ENCODE data around the gene PLCH1.
A peak's percentile ranks its signal among the peaks of the same experiment; 100 is the strongest.

The PLCH1 gene

GRCh38 chr3:155648013-155648591, 96.8 kb downstream of the PLCH1 start:
- TF ChIP-seq, protein P1, sequence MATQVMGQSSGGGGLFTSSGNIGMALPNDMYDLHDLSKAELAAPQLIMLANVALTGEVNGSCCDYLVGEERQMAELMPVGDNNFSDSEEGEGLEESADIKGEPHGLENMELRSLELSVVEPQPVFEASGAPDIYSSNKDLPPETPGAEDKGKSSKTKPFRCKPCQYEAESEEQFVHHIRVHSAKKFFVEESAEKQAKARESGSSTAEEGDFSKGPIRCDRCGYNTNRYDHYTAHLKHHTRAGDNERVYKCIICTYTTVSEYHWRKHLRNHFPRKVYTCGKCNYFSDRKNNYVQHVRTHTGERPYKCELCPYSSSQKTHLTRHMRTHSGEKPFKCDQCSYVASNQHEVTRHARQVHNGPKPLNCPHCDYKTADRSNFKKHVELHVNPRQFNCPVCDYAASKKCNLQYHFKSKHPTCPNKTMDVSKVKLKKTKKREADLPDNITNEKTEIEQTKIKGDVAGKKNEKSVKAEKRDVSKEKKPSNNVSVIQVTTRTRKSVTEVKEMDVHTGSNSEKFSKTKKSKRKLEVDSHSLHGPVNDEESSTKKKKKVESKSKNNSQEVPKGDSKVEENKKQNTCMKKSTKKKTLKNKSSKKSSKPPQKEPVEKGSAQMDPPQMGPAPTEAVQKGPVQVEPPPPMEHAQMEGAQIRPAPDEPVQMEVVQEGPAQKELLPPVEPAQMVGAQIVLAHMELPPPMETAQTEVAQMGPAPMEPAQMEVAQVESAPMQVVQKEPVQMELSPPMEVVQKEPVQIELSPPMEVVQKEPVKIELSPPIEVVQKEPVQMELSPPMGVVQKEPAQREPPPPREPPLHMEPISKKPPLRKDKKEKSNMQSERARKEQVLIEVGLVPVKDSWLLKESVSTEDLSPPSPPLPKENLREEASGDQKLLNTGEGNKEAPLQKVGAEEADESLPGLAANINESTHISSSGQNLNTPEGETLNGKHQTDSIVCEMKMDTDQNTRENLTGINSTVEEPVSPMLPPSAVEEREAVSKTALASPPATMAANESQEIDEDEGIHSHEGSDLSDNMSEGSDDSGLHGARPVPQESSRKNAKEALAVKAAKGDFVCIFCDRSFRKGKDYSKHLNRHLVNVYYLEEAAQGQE (IDR thresholded peaks at IDR 0.05; ENCODE audit: insufficient replicate concordance, low read depth), result no peak
- no peak for DNase-seq (ENCODE audit: low read depth in 1 of 2, low spot score in 1 of 2)
- Histone ChIP-seq H3K27ac (replicated peaks) (no peak overlapping the region), H3K4me3 (replicated peaks; ENCODE audit: insufficient read depth, low read length) (no peak overlapping the region), H3K27me3 (ENCODE audit: insufficient read depth, poor library complexity, severe bottlenecking) (no peaks in the 10 kb centered on the region)

- Histone ChIP-seq H3K27ac (replicated peaks) (peak overlapping the region; percentile 8; the same call in 1 of the 2 replicates), H3K27me3 (ENCODE audit: insufficient read depth, poor library complexity, severe bottlenecking) (no peaks in the 10 kb centered on the region), H3K4me3 (replicated peaks; ENCODE audit: insufficient read depth, low read length) (no peak overlapping the region)
- TF ChIP-seq, protein P1 (IDR thresholded peaks at IDR 0.05; ENCODE audit: insufficient replicate concordance, low read depth), result no peak
- TF ChIP-seq, protein P2, sequence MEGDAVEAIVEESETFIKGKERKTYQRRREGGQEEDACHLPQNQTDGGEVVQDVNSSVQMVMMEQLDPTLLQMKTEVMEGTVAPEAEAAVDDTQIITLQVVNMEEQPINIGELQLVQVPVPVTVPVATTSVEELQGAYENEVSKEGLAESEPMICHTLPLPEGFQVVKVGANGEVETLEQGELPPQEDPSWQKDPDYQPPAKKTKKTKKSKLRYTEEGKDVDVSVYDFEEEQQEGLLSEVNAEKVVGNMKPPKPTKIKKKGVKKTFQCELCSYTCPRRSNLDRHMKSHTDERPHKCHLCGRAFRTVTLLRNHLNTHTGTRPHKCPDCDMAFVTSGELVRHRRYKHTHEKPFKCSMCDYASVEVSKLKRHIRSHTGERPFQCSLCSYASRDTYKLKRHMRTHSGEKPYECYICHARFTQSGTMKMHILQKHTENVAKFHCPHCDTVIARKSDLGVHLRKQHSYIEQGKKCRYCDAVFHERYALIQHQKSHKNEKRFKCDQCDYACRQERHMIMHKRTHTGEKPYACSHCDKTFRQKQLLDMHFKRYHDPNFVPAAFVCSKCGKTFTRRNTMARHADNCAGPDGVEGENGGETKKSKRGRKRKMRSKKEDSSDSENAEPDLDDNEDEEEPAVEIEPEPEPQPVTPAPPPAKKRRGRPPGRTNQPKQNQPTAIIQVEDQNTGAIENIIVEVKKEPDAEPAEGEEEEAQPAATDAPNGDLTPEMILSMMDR (IDR thresholded peaks at IDR 0.05; ENCODE audit: insufficient read depth, low read length), result no peak
- TF ChIP-seq GABPA (IDR thresholded peaks at IDR 0.05; ENCODE audit: low read depth) (no peak), SPI1 (IDR thresholded peaks at IDR 0.05; ENCODE audit: borderline replicate concordance, low read depth) (peak; percentile 53; the same call in 1 of the 2 replicates)
- no peak for DNase-seq (ENCODE audit: low read depth in 1 of 2, low spot score in 1 of 2)
These were observed 97.7 kb downstream of the PLCH1 start for GRCh38 chr3:155647206-155647605.

DNA sequence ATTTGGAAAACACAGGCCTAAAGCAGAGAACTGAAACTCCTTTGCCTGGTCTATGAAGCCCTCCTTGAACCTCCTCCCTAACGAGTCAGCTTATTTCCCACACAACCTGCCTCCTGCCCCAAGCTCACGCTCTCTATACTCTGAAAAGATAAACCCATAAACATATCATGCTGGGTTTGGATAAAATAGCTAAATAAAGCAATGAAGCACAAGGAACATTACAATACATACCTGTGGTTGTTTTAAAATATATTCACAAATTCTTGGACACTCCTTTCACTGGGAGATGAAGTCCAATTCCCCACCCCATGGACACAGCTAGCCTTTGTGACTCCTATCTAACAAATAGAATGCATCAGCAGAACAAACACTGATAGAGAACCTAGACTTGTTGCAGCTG, 98.2 kb downstream of the PLCH1 start:
- H3K4me3 ChIP-seq (replicated peaks; ENCODE audit: insufficient read depth, low read length), result no peak overlapping the region
- peak overlapping the region; percentile 8; the same call in 1 of the 2 replicates for H3K27ac ChIP-seq (replicated peaks)
- DNase-seq (ENCODE audit: low read depth in 1 of 2, low spot score in 1 of 2), result no peak
- TF ChIP-seq SPI1 (IDR thresholded peaks at IDR 0.05; ENCODE audit: borderline replicate concordance, low read depth), result no peak
- H3K27me3 ChIP-seq (ENCODE audit: insufficient read depth, poor library complexity, severe bottlenecking), result no peaks in the 10 kb centered on the region

DNA sequence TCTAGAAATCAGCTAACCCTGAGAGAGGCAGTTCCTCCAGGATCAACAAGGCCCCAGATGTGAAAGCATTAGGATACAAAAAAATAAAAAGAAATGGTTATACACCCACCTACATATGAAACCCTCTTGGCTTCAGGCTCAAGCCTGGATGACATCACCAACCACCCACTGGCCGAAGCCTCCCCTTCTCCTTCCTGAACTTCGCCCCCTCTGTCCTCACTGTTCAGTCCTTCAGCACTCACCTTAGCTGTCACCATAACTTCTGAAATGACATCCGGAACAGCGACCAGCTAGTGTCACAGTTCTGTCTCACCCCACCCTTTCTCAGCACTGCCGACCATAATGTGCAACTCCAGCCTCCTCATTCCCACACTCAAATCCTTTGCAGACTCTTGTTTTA, 98.7 kb downstream of the PLCH1 start:
- no peak overlapping the region for H3K4me3 ChIP-seq (replicated peaks; ENCODE audit: insufficient read depth, low read length)
- H3K27me3 ChIP-seq (ENCODE audit: insufficient read depth, poor library complexity, severe bottlenecking), result no peaks in the 10 kb centered on the region
- no peak overlapping the region for H3K27ac ChIP-seq (replicated peaks)
- TF ChIP-seq GABPA (IDR thresholded peaks at IDR 0.05; ENCODE audit: low read depth) (no peak), SPI1 (IDR thresholded peaks at IDR 0.05; ENCODE audit: borderline replicate concordance, low read depth) (no peak), POLR2AphosphoS5 (IDR thresholded peaks at IDR 0.05; ENCODE audit: low read depth) (no peak)
- TF ChIP-seq, protein P2 (IDR thresholded peaks at IDR 0.05; ENCODE audit: insufficient read depth, low read length), result no peak
- TF ChIP-seq, protein P1 (IDR thresholded peaks at IDR 0.05; ENCODE audit: insufficient replicate concordance, low read depth), result no peak
- no peak for DNase-seq (ENCODE audit: low read depth in 1 of 2, low spot score in 1 of 2)

All from HL-60 (cell line).